H54 (cell line): ENCODE results near the gene MRPS17.

Experiments used
- DNase-seq: peaks from one replicate; pipeline ENCODE4 v3.0.0; 2011; ENCODE audit warnings: low spot score, mixed read lengths; ENCODE audit not compliant: insufficient read length
- FAIRE-seq: peaks from 3 replicates; lab custom pipeline; 2011; peaks lifted over from hg19 to GRCh38; lab: Jason Lieb, UNC
- POLR2A ChIP-seq: IDR thresholded peaks from 2 replicates; pipeline ENCODE4 v1.6.1; 2011; ENCODE audit warnings: low read depth, mild to moderate bottlenecking, low read length

MRPS17 gene

GRCh38 chr7:55963584-55964168 lies 12.0 kb downstream of the MRPS17 start:
- no peak for DNase-seq
- no peak for TF ChIP-seq POLR2A
- FAIRE-seq: no peak

- no peak for FAIRE-seq
- DNase-seq: peak; percentile 97
- peak; percentile 90 for TF ChIP-seq POLR2A
Measured at GRCh38 chr7:55964261-55965099, 12.8 kb downstream of the MRPS17 start, which contains the start of gene NIPSNAP2. Gene NIPSNAP2, plus strand, starts transcription at chr7:55964585. Its CDS starts 25 bp downstream, at chr7:55964610.

GRCh38 chr7:55965100-55965470 lies 13.4 kb downstream of the MRPS17 start:
- FAIRE-seq: no peak
- DNase-seq: no peak
- no peak for TF ChIP-seq POLR2A

GRCh38 chr7:55965805-55966421 lies 14.2 kb downstream of the MRPS17 start:
- DNase-seq (no peak), FAIRE-seq (no peak)
- TF ChIP-seq POLR2A: no peak

- no peak for FAIRE-seq
- TF ChIP-seq POLR2A: no peak
- no peak for DNase-seq
Measured at GRCh38 chr7:55966851-55967250, 15.2 kb downstream of the MRPS17 start.

GRCh38 chr7:55969391-55969790 lies 17.7 kb downstream of the MRPS17 start:
- FAIRE-seq (no peak), DNase-seq (no peak)
- no peak for TF ChIP-seq POLR2A

- DNase-seq (no peak), FAIRE-seq (no peak)
Measured at GRCh38 chr7:55970561-55970960, 18.9 kb downstream of the MRPS17 start.

GRCh38 chr7:55970978-55971377 lies 19.3 kb downstream of the MRPS17 start:
- no peak for TF ChIP-seq POLR2A
- DNase-seq: no peak
- no peak for FAIRE-seq

More at GRCh38 chr7:55970561-55970960, 18.9 kb downstream of the MRPS17 start:
- no peak for TF ChIP-seq POLR2A

GRCh38 chr7:55973747-55974250 lies 22.1 kb downstream of the MRPS17 start:
- TF ChIP-seq POLR2A: no peak
- DNase-seq: no peak
- no peak for FAIRE-seq

- no peak for TF ChIP-seq POLR2A
- no peak for FAIRE-seq
- no peak for DNase-seq
Measured at GRCh38 chr7:55975988-55976633, 24.4 kb downstream of the MRPS17 start.

- FAIRE-seq (no peak), DNase-seq (no peak)
- TF ChIP-seq POLR2A: no peak
Measured at GRCh38 chr7:55977831-55978230, 26.2 kb downstream of the MRPS17 start.

GRCh38 chr7:55980266-55980665 lies 28.6 kb downstream of the MRPS17 start:
- DNase-seq (no peak), FAIRE-seq (no peak)
- TF ChIP-seq POLR2A: no peak

- TF ChIP-seq POLR2A: no peak
- DNase-seq: no peak
- FAIRE-seq: no peak
Measured at GRCh38 chr7:55983537-55983936, 31.9 kb downstream of the MRPS17 start.

GRCh38 chr7:55992346-55992745 lies 40.7 kb downstream of the MRPS17 start:
- TF ChIP-seq POLR2A: no peak
- DNase-seq: no peak
- no peak for FAIRE-seq
